Measurements from ENCODE around the gene IMMP2L. TPM values are rescaled to one million over a fixed set of nuclear protein-coding genes. Genes with fewer than 3 reads are reported as not detected.

IMMP2L gene
- total RNA-seq, 6 experiments from 2014 or later = 14.2 to 25.3 (median 19.7) TPM

GRCh38 chr7:110625294-110625693 lies 937.0 kb downstream of the IMMP2L start:
- Histone ChIP-seq H3K27ac (no peak overlapping the region), H3K27me3 (no peaks in the 10 kb centered on the region), H3K9me3 (no peaks in the 10 kb centered on the region), H3K4me3 (no peak overlapping the region), H3K36me3 (no peaks in the 10 kb centered on the region), H3K4me1 (no peaks in the 10 kb centered on the region)
- WGBS (ENCODE audit: insufficient coverage, low coverage, low lambda C conversion rate, missing lambda C conversion rate) = 62% methylated on average over 3 of the region's 3 CpGs
- intact Hi-C loops (cut with DNase I) = no loop called here
- TF ChIP-seq CTCF (IDR thresholded peaks at IDR 0.05) = no peak
- no peak for TF ChIP-seq POLR2A (IDR thresholded peaks at IDR 0.05)
- no peak for ATAC-seq
- DNase-seq = no peak

- Histone ChIP-seq H3K27ac (no peak overlapping the region), H3K27me3 (no peaks in the 10 kb centered on the region), H3K9me3 (no peaks in the 10 kb centered on the region), H3K4me1 (no peaks in the 10 kb centered on the region), H3K4me3 (no peak overlapping the region), H3K36me3 (no peaks in the 10 kb centered on the region)
- intact Hi-C loops (cut with DNase I) = no loop called here
- TF ChIP-seq POLR2A (IDR thresholded peaks at IDR 0.05) (no peak), CTCF (IDR thresholded peaks at IDR 0.05) (no peak)
- DNase-seq = no peak
- 73% methylated on average over 3 of the region's 3 CpGs for WGBS (ENCODE audit: insufficient coverage, low coverage, low lambda C conversion rate, missing lambda C conversion rate)
- no peak for ATAC-seq
Observed at GRCh38 chr7:110623436-110623835, 938.9 kb downstream of the IMMP2L start.

- WGBS (ENCODE audit: insufficient coverage, low coverage, low lambda C conversion rate, missing lambda C conversion rate) = 86% methylated on average over 2 of the region's 2 CpGs
- intact Hi-C loops (cut with DNase I) = no loop called here
- no peaks in the 10 kb centered on the region for H3K27me3 ChIP-seq
- H3K4me3 ChIP-seq = no peak overlapping the region
- no peak for ATAC-seq
- no peak overlapping the region for H3K27ac ChIP-seq
- no peak for DNase-seq
- no peaks in the 10 kb centered on the region for H3K9me3 ChIP-seq
- TF ChIP-seq POLR2A (IDR thresholded peaks at IDR 0.05) (no peak), CTCF (IDR thresholded peaks at IDR 0.05) (no peak)
- H3K4me1 ChIP-seq = no peaks in the 10 kb centered on the region
- no peaks in the 10 kb centered on the region for H3K36me3 ChIP-seq
Observed at GRCh38 chr7:110621289-110621688, 941.0 kb downstream of the IMMP2L start.

GRCh38 chr7:110620110-110620735 lies 942.1 kb downstream of the IMMP2L start:
- DNase-seq = no peak
- no peaks in the 10 kb centered on the region for H3K4me1 ChIP-seq
- TF ChIP-seq POLR2A (IDR thresholded peaks at IDR 0.05) (no peak), CTCF (IDR thresholded peaks at IDR 0.05) (no peak)
- no peak for ATAC-seq
- no peaks in the 10 kb centered on the region for H3K9me3 ChIP-seq
- H3K36me3 ChIP-seq = no peaks in the 10 kb centered on the region
- H3K27me3 ChIP-seq = no peaks in the 10 kb centered on the region
- intact Hi-C loops (cut with DNase I) = no loop called here
- WGBS (ENCODE audit: insufficient coverage, low coverage, low lambda C conversion rate, missing lambda C conversion rate) = 70% methylated on average over 5 of the region's 7 CpGs
- H3K4me3 ChIP-seq = no peak overlapping the region
- H3K27ac ChIP-seq = no peak overlapping the region

Small RNA genes within 50 kb of the gene (small RNA-seq; reads per million reads assigned to genes)
- gene AC003989.2 = 0 reads per million in 2 experiments

Measured in right lobe of liver (tissue), 6 donors.